ENCODE results near the gene BRCA2. TPM values are rescaled to one million over a fixed set of nuclear protein-coding genes. Genes with fewer than 3 reads are reported as not detected.

BRCA2 gene
- total RNA-seq, 1 donor from 2014 or later = 14.7 TPM

DNA sequence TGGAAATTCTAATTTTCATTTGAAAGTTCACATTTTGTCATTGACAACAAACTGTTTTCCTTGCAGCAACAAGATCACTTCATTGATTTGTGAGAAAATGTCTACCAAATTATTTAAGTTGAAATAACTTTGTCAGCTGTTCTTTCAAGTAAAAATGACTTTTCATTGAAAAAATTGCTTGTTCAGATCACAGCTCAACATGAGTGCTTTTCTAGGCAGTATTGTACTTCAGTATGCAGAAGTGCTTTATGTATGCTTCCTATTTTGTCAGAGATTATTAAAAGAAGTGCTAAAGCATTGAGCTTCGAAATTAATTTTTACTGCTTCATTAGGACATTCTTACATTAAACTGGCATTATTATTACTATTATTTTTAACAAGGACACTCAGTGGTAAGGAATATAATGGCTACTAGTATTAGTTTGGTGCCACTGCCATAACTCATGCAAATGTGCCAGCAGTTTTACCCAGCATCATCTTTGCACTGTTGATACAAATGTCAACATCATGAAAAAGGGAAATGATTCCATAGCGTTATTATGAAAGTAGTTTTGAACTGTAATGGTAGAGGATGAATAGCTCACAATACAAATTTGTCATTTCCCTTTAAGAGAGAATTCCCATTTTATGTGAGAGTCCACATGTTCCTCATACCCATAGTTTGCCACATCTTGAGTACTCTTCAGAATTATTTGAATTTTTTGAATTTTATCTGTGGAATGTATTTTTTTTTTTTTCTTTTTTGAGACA lies 2.6 kb downstream of the BRCA2 start:
- no peak overlapping the region for H3K27ac Mint-ChIP-seq
- no peak for DNase-seq (ENCODE audit: low spot score, unreplicated experiment)
- H3K4me3 Mint-ChIP-seq (ENCODE audit: low read depth) = no peak overlapping the region
- TF ChIP-seq, protein P1, sequence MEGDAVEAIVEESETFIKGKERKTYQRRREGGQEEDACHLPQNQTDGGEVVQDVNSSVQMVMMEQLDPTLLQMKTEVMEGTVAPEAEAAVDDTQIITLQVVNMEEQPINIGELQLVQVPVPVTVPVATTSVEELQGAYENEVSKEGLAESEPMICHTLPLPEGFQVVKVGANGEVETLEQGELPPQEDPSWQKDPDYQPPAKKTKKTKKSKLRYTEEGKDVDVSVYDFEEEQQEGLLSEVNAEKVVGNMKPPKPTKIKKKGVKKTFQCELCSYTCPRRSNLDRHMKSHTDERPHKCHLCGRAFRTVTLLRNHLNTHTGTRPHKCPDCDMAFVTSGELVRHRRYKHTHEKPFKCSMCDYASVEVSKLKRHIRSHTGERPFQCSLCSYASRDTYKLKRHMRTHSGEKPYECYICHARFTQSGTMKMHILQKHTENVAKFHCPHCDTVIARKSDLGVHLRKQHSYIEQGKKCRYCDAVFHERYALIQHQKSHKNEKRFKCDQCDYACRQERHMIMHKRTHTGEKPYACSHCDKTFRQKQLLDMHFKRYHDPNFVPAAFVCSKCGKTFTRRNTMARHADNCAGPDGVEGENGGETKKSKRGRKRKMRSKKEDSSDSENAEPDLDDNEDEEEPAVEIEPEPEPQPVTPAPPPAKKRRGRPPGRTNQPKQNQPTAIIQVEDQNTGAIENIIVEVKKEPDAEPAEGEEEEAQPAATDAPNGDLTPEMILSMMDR (IDR thresholded peaks at IDR 0.05; ENCODE audit: unreplicated experiment) = no peak
- peaks cover 3% of the 10 kb centered on the region for H3K27me3 Mint-ChIP-seq
- peaks cover 5% of the 10 kb centered on the region for H3K4me1 Mint-ChIP-seq (ENCODE audit: low read depth)
- peaks cover 6% of the 10 kb centered on the region for H3K36me3 Mint-ChIP-seq (ENCODE audit: insufficient read depth)
- H3K9me3 Mint-ChIP-seq (ENCODE audit: low read depth) = no peaks in the 10 kb centered on the region

DNA sequence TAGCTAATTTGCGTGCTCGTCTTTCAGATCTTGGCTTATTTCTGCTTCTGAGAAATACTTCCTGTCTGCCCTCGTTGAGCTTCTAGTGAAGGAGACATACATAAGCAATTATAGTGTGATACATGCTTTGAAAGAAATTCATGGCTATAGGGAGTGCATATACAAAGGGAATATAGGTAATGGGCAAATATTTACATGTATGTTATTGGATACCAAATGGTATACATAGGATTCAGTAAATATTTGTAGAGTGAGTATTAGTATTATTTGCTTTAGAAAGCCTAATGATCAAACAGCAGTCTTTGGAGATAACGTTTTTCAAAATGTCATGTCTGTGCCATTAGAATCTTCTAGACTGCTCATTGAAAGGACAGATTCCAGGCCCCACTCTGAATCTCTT lies 5.2 kb downstream of the BRCA2 start:
- H3K9me3 Mint-ChIP-seq (ENCODE audit: low read depth) = no peaks in the 10 kb centered on the region
- TF ChIP-seq, protein P1 (IDR thresholded peaks at IDR 0.05; ENCODE audit: unreplicated experiment) = no peak
- peaks cover 3% of the 10 kb centered on the region for H3K4me1 Mint-ChIP-seq (ENCODE audit: low read depth)
- H3K36me3 Mint-ChIP-seq (ENCODE audit: insufficient read depth) = peaks cover 12% of the 10 kb centered on the region
- no peak overlapping the region for H3K27ac Mint-ChIP-seq
- no peak for DNase-seq (ENCODE audit: low spot score, unreplicated experiment)
- peaks cover 3% of the 10 kb centered on the region for H3K27me3 Mint-ChIP-seq
- no peak overlapping the region for H3K4me3 Mint-ChIP-seq (ENCODE audit: low read depth)

DNA sequence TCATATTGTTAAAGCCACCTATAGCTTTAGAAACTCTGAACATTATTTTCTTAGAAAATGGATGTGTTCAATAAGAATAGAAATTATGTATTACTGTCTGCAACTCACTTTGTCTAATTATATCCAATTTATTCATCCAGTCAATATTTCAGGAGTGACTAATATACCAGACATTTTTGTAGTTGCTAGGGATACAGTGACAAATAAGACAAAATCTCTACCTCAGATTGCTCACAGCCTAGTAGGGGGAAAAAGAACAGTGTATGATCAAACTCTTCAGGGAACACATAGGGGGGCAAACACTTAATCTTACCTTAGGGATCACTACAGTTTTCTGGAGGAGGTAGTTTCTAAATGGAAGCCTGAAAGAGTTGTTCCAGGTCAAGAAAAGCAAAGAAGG lies 8.6 kb downstream of the BRCA2 start:
- no peak for DNase-seq (ENCODE audit: low spot score, unreplicated experiment)
- H3K4me3 Mint-ChIP-seq (ENCODE audit: low read depth) = no peak overlapping the region
- H3K9me3 Mint-ChIP-seq (ENCODE audit: low read depth) = no peaks in the 10 kb centered on the region
- H3K4me1 Mint-ChIP-seq (ENCODE audit: low read depth) = peaks cover 3% of the 10 kb centered on the region
- peaks cover 3% of the 10 kb centered on the region for H3K27me3 Mint-ChIP-seq
- H3K27ac Mint-ChIP-seq = no peak overlapping the region
- H3K36me3 Mint-ChIP-seq (ENCODE audit: insufficient read depth) = peaks cover 12% of the 10 kb centered on the region
- TF ChIP-seq, protein P1 (IDR thresholded peaks at IDR 0.05; ENCODE audit: unreplicated experiment) = no peak

DNA sequence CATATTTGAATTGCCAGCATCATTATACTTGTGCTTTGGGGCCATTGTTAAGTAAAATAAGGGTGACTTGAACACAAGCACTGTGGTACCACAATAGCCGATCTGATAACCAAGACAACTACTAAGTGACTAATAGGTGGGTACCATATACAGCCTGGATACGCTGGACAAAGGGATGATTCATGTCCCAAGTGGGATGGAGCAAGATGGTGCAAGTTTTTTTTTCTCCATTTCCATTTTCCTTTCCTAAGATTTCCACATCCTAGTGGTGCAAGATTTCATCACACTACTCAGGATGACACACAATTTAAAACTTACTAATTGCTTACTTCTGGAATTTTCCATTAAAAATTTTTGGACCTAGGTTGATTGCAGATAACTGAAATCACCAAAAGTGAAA lies 15.1 kb downstream of the BRCA2 start:
- no peaks in the 10 kb centered on the region for H3K4me1 Mint-ChIP-seq (ENCODE audit: low read depth)
- no peak for DNase-seq (ENCODE audit: low spot score, unreplicated experiment)
- peaks cover 7% of the 10 kb centered on the region for H3K36me3 Mint-ChIP-seq (ENCODE audit: insufficient read depth)
- H3K27me3 Mint-ChIP-seq = no peaks in the 10 kb centered on the region
- peaks cover 3% of the 10 kb centered on the region for H3K9me3 Mint-ChIP-seq (ENCODE audit: low read depth)
- no peak overlapping the region for H3K27ac Mint-ChIP-seq
- no peak overlapping the region for H3K4me3 Mint-ChIP-seq (ENCODE audit: low read depth)
- TF ChIP-seq, protein P1 (IDR thresholded peaks at IDR 0.05; ENCODE audit: unreplicated experiment) = no peak

DNA sequence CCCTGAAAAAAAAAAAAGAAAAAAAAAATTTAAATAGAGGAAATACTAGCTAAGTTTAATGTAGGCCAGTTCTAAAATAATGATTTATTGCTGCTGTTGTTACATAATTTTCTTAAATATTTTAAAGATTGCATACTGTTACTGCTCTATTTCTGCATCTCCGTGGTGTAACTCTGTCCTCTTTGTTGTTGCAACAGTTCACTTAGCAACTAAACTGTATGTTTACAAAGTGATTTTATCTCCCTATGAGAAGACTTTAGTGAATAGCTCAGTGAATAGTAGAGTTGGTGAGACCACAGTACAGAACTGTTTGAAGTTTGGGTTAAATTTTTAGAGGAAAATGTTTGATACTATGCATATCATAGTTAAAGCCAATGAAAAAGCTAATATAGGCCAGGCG lies 19.4 kb downstream of the BRCA2 start:
- no peak for DNase-seq (ENCODE audit: low spot score, unreplicated experiment)
- Mint-ChIP-seq H3K27ac (no peak overlapping the region), H3K36me3 (ENCODE audit: insufficient read depth) (peaks cover 30% of the 10 kb centered on the region), H3K9me3 (ENCODE audit: low read depth) (peaks cover 3% of the 10 kb centered on the region), H3K4me1 (ENCODE audit: low read depth) (no peaks in the 10 kb centered on the region), H3K4me3 (ENCODE audit: low read depth) (no peak overlapping the region), H3K27me3 (no peaks in the 10 kb centered on the region)
- TF ChIP-seq, protein P1 (IDR thresholded peaks at IDR 0.05; ENCODE audit: unreplicated experiment) = no peak

Data from progenitor cell of endocrine pancreas (in vitro differentiated cells).